ENCODE data around the gene KLK14.

KLK14 gene

GRCh38 chr19:51082611-51083010 is at the start of gene KLK14:
Gene KLK14, minus strand, starts transcription at chr19:51082887. Its CDS starts 273 bp downstream, at chr19:51082614.
- DNase-seq = peak; percentile 51

GRCh38 chr19:51131780-51132680 is 49.3 kb upstream of the KLK14 start:
- DNase-seq = peak; percentile 18

- DNase-seq = no peak
Observed at GRCh38 chr19:51129716-51130115, 47.0 kb upstream of the KLK14 start.

GRCh38 chr19:51128227-51128626 is 45.5 kb upstream of the KLK14 start:
- no peak for DNase-seq

- DNase-seq = no peak
Observed at GRCh38 chr19:51127755-51128154, 45.1 kb upstream of the KLK14 start.

GRCh38 chr19:51127032-51127431 is 44.3 kb upstream of the KLK14 start:
- no peak for DNase-seq

GRCh38 chr19:51125421-51126075 is 42.9 kb upstream of the KLK14 start:
- no peak for DNase-seq

- no peak for DNase-seq
Observed at GRCh38 chr19:51124729-51125128, 42.0 kb upstream of the KLK14 start, which contains the start of gene SIGLEC9. Gene SIGLEC9, plus strand, starts transcription at chr19:51124906. Its CDS starts 69 bp downstream, at chr19:51124975.

- DNase-seq = no peak
Observed at GRCh38 chr19:51124216-51124615, 41.5 kb upstream of the KLK14 start.

GRCh38 chr19:51123802-51124201 is 41.1 kb upstream of the KLK14 start:
- no peak for DNase-seq

GRCh38 chr19:51123381-51123800 is 40.7 kb upstream of the KLK14 start:
- DNase-seq = no peak

GRCh38 chr19:51122112-51122981 is 39.7 kb upstream of the KLK14 start:
- DNase-seq = no peak

- no peak for DNase-seq
Observed at GRCh38 chr19:51121257-51121656, 38.6 kb upstream of the KLK14 start.

GRCh38 chr19:51120160-51120559 is 37.5 kb upstream of the KLK14 start:
- DNase-seq = no peak

GRCh38 chr19:51119611-51120010 is 36.9 kb upstream of the KLK14 start:
- DNase-seq = no peak

- no peak for DNase-seq
Observed at GRCh38 chr19:51119101-51119500, 36.4 kb upstream of the KLK14 start.

- no peak for DNase-seq
Observed at GRCh38 chr19:51116736-51117286, 34.1 kb upstream of the KLK14 start.

- no peak for DNase-seq
Observed at GRCh38 chr19:51114087-51114729, 31.5 kb upstream of the KLK14 start.

- DNase-seq = peak; percentile 55
Observed at GRCh38 chr19:51111606-51112005, 28.9 kb upstream of the KLK14 start.

- no peak for DNase-seq
Observed at GRCh38 chr19:51110666-51110971, 27.9 kb upstream of the KLK14 start.

GRCh38 chr19:51108805-51109146 is 26.1 kb upstream of the KLK14 start:
- DNase-seq = no peak

GRCh38 chr19:51108066-51108804 is 25.5 kb upstream of the KLK14 start, which contains the start of gene CTU1:
Gene CTU1, minus strand, starts transcription at chr19:51108409. Its CDS starts 3,840 bp downstream, at chr19:51104569.
- DNase-seq = peak; percentile 99
